CD4-positive, CD25-positive, alpha-beta regulatory T cell (primary cell): ENCODE results near the gene KIZ. TPM values are rescaled to one million over a fixed set of nuclear protein-coding genes. Genes with fewer than 3 reads are reported as not detected.
A peak's percentile ranks its signal among the peaks of the same experiment; 100 is the strongest.

Experiments
- ATAC-seq, 2 donors: fragments of 150-1000 bp; cut with Tn5 transposase; one replicate each; pipeline ENCODE4 v1.10.0; 2021; ENCODE audit warnings: low read depth in 2 of 2, moderate number of reproducible peaks in 2 of 2, moderate library complexity in 1 of 2
- DNase-seq, 3 donors: peaks; one replicate each; pipeline versions ENCODE4 v3.0.0 to v3.0.0-alpha.2; 2012 to 2022; ENCODE audit warnings: mixed read lengths in 1 of 3
- H3K27ac ChIP-seq: one replicate; pipeline ENCODE4 v1.7.0; 2013; ENCODE audit warnings: mild to moderate bottlenecking, low read length; ENCODE audit not compliant: insufficient read depth, poor library complexity, severe bottlenecking
- H3K27me3 ChIP-seq: one replicate; pipeline ENCODE4 v1.7.0; 2013; ENCODE audit warnings: low read length; ENCODE audit not compliant: control insufficient read depth, insufficient read depth
- H3K36me3 ChIP-seq: one replicate; pipeline ENCODE4 v1.7.0; 2013; ENCODE audit warnings: mild to moderate bottlenecking, low read length, moderate library complexity; ENCODE audit not compliant: control insufficient read depth, insufficient read depth
- H3K4me1 ChIP-seq: 2 replicates; pipeline ENCODE4 v1.7.0; 2013; ENCODE audit warnings: mild to moderate bottlenecking, low read length; ENCODE audit not compliant: insufficient read depth, control insufficient read depth, poor library complexity, severe bottlenecking
- H3K4me3 ChIP-seq: one replicate; pipeline ENCODE4 v1.7.0; 2013; ENCODE audit warnings: low read depth, mild to moderate bottlenecking, low read length, moderate library complexity
- H3K9me3 ChIP-seq, 2 experiments: 1 replicate in 1 of 2; 2 replicates in 1 of 2; pipeline ENCODE4 v1.7.0; 2013; ENCODE audit warnings: low read length in 2 of 2, mild to moderate bottlenecking in 1 of 2, moderate library complexity in 1 of 2; ENCODE audit not compliant: control insufficient read depth in 2 of 2
- H3K27ac Mint-ChIP-seq, 3 donors: one replicate each; pipeline ENCODE4 v1.8.0; 2020 to 2022; ENCODE audit warnings: mild to moderate bottlenecking in 3 of 3, mixed read lengths in 3 of 3, moderate library complexity in 2 of 3
- H3K27me3 Mint-ChIP-seq: one replicate; pipeline ENCODE4 v1.8.0; 2022; ENCODE audit warnings: mild to moderate bottlenecking, mixed read lengths
- H3K36me3 Mint-ChIP-seq: one replicate; pipeline ENCODE4 v1.8.0; 2020; ENCODE audit warnings: mixed read lengths
- H3K4me1 Mint-ChIP-seq, 4 donors: one replicate each; pipeline ENCODE4 v1.8.0; 2020 to 2022; ENCODE audit warnings: mixed read lengths in 4 of 4, mild to moderate bottlenecking in 1 of 4
- H3K4me3 Mint-ChIP-seq, 4 donors: one replicate each; pipeline ENCODE4 v1.8.0; 2020 to 2022; ENCODE audit warnings: mild to moderate bottlenecking in 4 of 4, mixed read lengths in 4 of 4, moderate library complexity in 3 of 4
- H3K9me3 Mint-ChIP-seq, 7 donors: one replicate each; pipeline ENCODE4 v1.8.0; 2020 to 2022; ENCODE audit warnings: mixed read lengths in 7 of 7, mild to moderate bottlenecking in 3 of 7, moderate library complexity in 2 of 7
- polyA plus RNA-seq, 4 donors: library from polyadenylated mRNA; unstranded; fragments of 300-500 nt; fragmentation: Illumina TruSeq; gene quantifications; one replicate each; pipeline ENCODE4 v1.2.3, GENCODE V29; 2021
- total RNA-seq: library from RNA; stranded (reverse); gene quantifications from one replicate; pipeline ENCODE4 v1.2.3, GENCODE V29; 2022

Gene KIZ
- total and polyA plus RNA-seq, 5 donors from 2014 or later: 16.8 to 32.8 (median 21.0) TPM

GRCh38 chr20:21265261-21266190 is 139.6 kb downstream of the KIZ start:
- no peaks in the 10 kb centered on the region for H3K4me1 Mint-ChIP-seq
- Histone ChIP-seq H3K36me3 (no peaks in the 10 kb centered on the region), H3K9me3 (no peaks in the 10 kb centered on the region), H3K4me1 (no peaks in the 10 kb centered on the region), H3K27me3 (peaks cover 3% of the 10 kb centered on the region), H3K27ac (no peak overlapping the region), H3K4me3 (no peak overlapping the region)
- H3K27ac Mint-ChIP-seq: peak overlapping the region in 1 of 3 donors; percentile 67
- DNase-seq (no peak), ATAC-seq (no peak)
- peaks cover 0 to 3% (median 0%) of the 10 kb centered on the region in 7 donors for H3K9me3 Mint-ChIP-seq
- no peaks in the 10 kb centered on the region for H3K36me3 Mint-ChIP-seq
- H3K27me3 Mint-ChIP-seq: peaks cover 10% of the 10 kb centered on the region
- H3K4me3 Mint-ChIP-seq: no peak overlapping the region

GRCh38 chr20:21266191-21266536 is 140.3 kb downstream of the KIZ start:
- Mint-ChIP-seq H3K36me3 (no peaks in the 10 kb centered on the region), H3K27me3 (peaks cover 10% of the 10 kb centered on the region), H3K4me3 (no peak overlapping the region), H3K4me1 (no peaks in the 10 kb centered on the region), H3K9me3 (peaks cover 0 to 3% (median 0%) of the 10 kb centered on the region in 7 donors), H3K27ac (no peak overlapping the region)
- Histone ChIP-seq H3K4me3 (no peak overlapping the region), H3K27ac (no peak overlapping the region), H3K4me1 (no peaks in the 10 kb centered on the region), H3K27me3 (peaks cover 3% of the 10 kb centered on the region), H3K36me3 (no peaks in the 10 kb centered on the region), H3K9me3 (no peaks in the 10 kb centered on the region)
- ATAC-seq (no peak), DNase-seq (no peak)

DNA sequence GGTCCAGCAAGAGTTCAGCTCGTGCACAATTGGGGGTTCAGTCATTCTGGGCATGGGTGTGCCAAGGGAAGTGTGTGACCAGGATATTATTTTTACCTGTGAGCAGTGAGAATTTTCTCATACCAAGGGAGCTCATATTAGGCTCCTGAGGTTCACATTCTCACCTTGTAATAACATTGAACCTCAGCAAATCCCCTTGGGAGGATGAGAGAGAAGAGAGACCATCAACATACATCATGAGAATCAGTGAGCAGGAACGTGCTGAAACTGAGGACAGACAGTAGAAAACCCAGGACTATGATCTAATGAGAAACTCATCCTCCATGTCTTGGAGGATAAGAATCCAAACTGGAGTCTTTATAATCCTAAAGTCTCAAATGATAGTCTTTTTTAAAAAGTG is 143.9 kb downstream of the KIZ start:
- H3K4me3 ChIP-seq: no peak overlapping the region
- peaks cover 11% of the 10 kb centered on the region for H3K27me3 Mint-ChIP-seq
- peaks cover 1% of the 10 kb centered on the region for H3K27me3 ChIP-seq
- H3K4me1 Mint-ChIP-seq: no peaks in the 10 kb centered on the region
- no peak overlapping the region for H3K4me3 Mint-ChIP-seq
- H3K36me3 ChIP-seq: no peaks in the 10 kb centered on the region
- no peaks in the 10 kb centered on the region for H3K4me1 ChIP-seq
- H3K27ac Mint-ChIP-seq: no peak overlapping the region
- no peaks in the 10 kb centered on the region for H3K9me3 ChIP-seq
- no peak for ATAC-seq
- H3K27ac ChIP-seq: no peak overlapping the region
- no peak for DNase-seq
- H3K9me3 Mint-ChIP-seq: peaks cover 0 to 3% (median 0%) of the 10 kb centered on the region in 7 donors
- H3K36me3 Mint-ChIP-seq: no peaks in the 10 kb centered on the region

- no peaks in the 10 kb centered on the region for H3K36me3 ChIP-seq
- no peak overlapping the region for H3K27ac ChIP-seq
- H3K4me1 Mint-ChIP-seq: no peaks in the 10 kb centered on the region
- H3K36me3 Mint-ChIP-seq: no peaks in the 10 kb centered on the region
- peaks cover 0 to 3% (median 0%) of the 10 kb centered on the region in 7 donors for H3K9me3 Mint-ChIP-seq
- DNase-seq (no peak), ATAC-seq (no peak)
- H3K4me3 ChIP-seq: no peak overlapping the region
- H3K27me3 ChIP-seq: no peaks in the 10 kb centered on the region
- H3K4me3 Mint-ChIP-seq: no peak overlapping the region
- no peaks in the 10 kb centered on the region for H3K9me3 ChIP-seq
- no peaks in the 10 kb centered on the region for H3K4me1 ChIP-seq
- peaks cover 11% of the 10 kb centered on the region for H3K27me3 Mint-ChIP-seq
- H3K27ac Mint-ChIP-seq: no peak overlapping the region
Measured at GRCh38 chr20:21270806-21271205, 144.9 kb downstream of the KIZ start.

- Histone ChIP-seq H3K4me1 (no peaks in the 10 kb centered on the region), H3K27me3 (no peaks in the 10 kb centered on the region), H3K36me3 (no peaks in the 10 kb centered on the region), H3K9me3 (no peaks in the 10 kb centered on the region), H3K27ac (no peak overlapping the region), H3K4me3 (no peak overlapping the region)
- Mint-ChIP-seq H3K4me1 (no peaks in the 10 kb centered on the region), H3K36me3 (no peaks in the 10 kb centered on the region), H3K27ac (no peak overlapping the region), H3K4me3 (no peak overlapping the region), H3K27me3 (peaks cover 11% of the 10 kb centered on the region), H3K9me3 (peaks cover 0 to 3% (median 0%) of the 10 kb centered on the region in 7 donors)
- no peak for DNase-seq
- ATAC-seq: no peak
Measured at GRCh38 chr20:21272279-21272678, 146.4 kb downstream of the KIZ start.

- H3K27ac ChIP-seq: no peak overlapping the region
Measured at GRCh38 chr20:21272679-21273078, 146.8 kb downstream of the KIZ start.

GRCh38 chr20:21273755-21274386 is 148.0 kb downstream of the KIZ start:
- no peak for ATAC-seq
- peak overlapping the region in 1 of 3 donors; percentile 46 for H3K27ac Mint-ChIP-seq

More at GRCh38 chr20:21272679-21273078, 146.8 kb downstream of the KIZ start:
- Mint-ChIP-seq H3K36me3 (no peaks in the 10 kb centered on the region), H3K27me3 (peaks cover 10% of the 10 kb centered on the region), H3K4me1 (no peaks in the 10 kb centered on the region), H3K9me3 (peaks cover 0 to 3% (median 0%) of the 10 kb centered on the region in 7 donors), H3K27ac (no peak overlapping the region), H3K4me3 (no peak overlapping the region)
- ATAC-seq (no peak), DNase-seq (no peak)
- Histone ChIP-seq H3K27me3 (no peaks in the 10 kb centered on the region), H3K4me3 (no peak overlapping the region), H3K9me3 (no peaks in the 10 kb centered on the region), H3K4me1 (no peaks in the 10 kb centered on the region), H3K36me3 (no peaks in the 10 kb centered on the region)

More at GRCh38 chr20:21273755-21274386, 148.0 kb downstream of the KIZ start:
- H3K4me3 ChIP-seq: no peak overlapping the region
- Mint-ChIP-seq H3K4me1 (no peaks in the 10 kb centered on the region), H3K27me3 (peaks cover 10% of the 10 kb centered on the region), H3K9me3 (peaks cover 0 to 3% (median 0%) of the 10 kb centered on the region in 7 donors), H3K4me3 (no peak overlapping the region), H3K36me3 (no peaks in the 10 kb centered on the region)
- DNase-seq: no peak
- no peaks in the 10 kb centered on the region for H3K36me3 ChIP-seq
- H3K9me3 ChIP-seq: no peaks in the 10 kb centered on the region
- H3K27me3 ChIP-seq: no peaks in the 10 kb centered on the region
- H3K27ac ChIP-seq: no peak overlapping the region
- H3K4me1 ChIP-seq: no peaks in the 10 kb centered on the region
